Transverse colon (tissue), 3 donors: ENCODE data around the gene TGFB2.

Source experiments
- POLR2A ChIP-seq: fragments of 450-650 bp; IDR thresholded peaks from one replicate; pipeline ENCODE4 v1.6.1; 2016; ENCODE audit warnings: antibody characterized with exemption, mild to moderate bottlenecking, moderate library complexity
- TF ChIP-seq, protein P1 (sequence below), 5 experiments: fragments of 200-600 bp in 3 of 5; fragments of 450-650 bp in 2 of 5; sonication (generic) in 3 of 5; IDR thresholded peaks; 1 replicate in 2 of 5; 2 replicates in 3 of 5; pipeline ENCODE4 v1.5.1; 2016 to 2017; ENCODE audit warnings: antibody characterized with exemption in 5 of 5, inconsistent platforms in 3 of 5, mild to moderate bottlenecking in 2 of 5, moderate library complexity in 1 of 5

GRCh38 chr1:218394989-218395388, 49.9 kb downstream of the TGFB2 start:
- TF ChIP-seq POLR2A, result no peak
- TF ChIP-seq, protein P1, sequence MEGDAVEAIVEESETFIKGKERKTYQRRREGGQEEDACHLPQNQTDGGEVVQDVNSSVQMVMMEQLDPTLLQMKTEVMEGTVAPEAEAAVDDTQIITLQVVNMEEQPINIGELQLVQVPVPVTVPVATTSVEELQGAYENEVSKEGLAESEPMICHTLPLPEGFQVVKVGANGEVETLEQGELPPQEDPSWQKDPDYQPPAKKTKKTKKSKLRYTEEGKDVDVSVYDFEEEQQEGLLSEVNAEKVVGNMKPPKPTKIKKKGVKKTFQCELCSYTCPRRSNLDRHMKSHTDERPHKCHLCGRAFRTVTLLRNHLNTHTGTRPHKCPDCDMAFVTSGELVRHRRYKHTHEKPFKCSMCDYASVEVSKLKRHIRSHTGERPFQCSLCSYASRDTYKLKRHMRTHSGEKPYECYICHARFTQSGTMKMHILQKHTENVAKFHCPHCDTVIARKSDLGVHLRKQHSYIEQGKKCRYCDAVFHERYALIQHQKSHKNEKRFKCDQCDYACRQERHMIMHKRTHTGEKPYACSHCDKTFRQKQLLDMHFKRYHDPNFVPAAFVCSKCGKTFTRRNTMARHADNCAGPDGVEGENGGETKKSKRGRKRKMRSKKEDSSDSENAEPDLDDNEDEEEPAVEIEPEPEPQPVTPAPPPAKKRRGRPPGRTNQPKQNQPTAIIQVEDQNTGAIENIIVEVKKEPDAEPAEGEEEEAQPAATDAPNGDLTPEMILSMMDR (IDR thresholded peaks at IDR 0.05), result no peak
